Fibroblast of the aortic adventitia (primary cell): ENCODE measurements around the gene THAP6. TPM values are rescaled to one million over a fixed set of nuclear protein-coding genes. Genes with fewer than 3 reads are reported as not detected.

Experiments
- DNase-seq: peaks from one replicate; pipeline ENCODE4 v3.0.0-alpha.2; 2010; ENCODE audit warnings: low read depth
- H3K4me3 ChIP-seq: 2 replicates; pipeline ENCODE4 v1.5.1; 2011; ENCODE audit warnings: low read depth, mild to moderate bottlenecking, control low read depth, low read length, moderate library complexity
- CTCF ChIP-seq: IDR thresholded peaks from 2 replicates; pipeline ENCODE4 v1.5.1; 2011; ENCODE audit warnings: mild to moderate bottlenecking, low read length, control low read depth, inconsistent platforms; ENCODE audit not compliant: insufficient read depth
- total RNA-seq: library from RNA; depleted of rRNA; stranded (reverse); fragments of >200 nt; gene quantifications from 2 replicates; pipeline ENCODE4 v1.2.3, GENCODE V29; 2012; ENCODE audit warnings: low replicate concordance

THAP6 gene
- total RNA-seq, 1 donor: 22.0 TPM

- TF ChIP-seq CTCF: no peak
- H3K4me3 ChIP-seq: no peak overlapping the region
- DNase-seq: peak; percentile 84
Measured at GRCh38 chr4:75494563-75494962, 19.7 kb upstream of the THAP6 start.

GRCh38 chr4:75495476-75495875 is 18.8 kb upstream of the THAP6 start:
- H3K4me3 ChIP-seq: no peak overlapping the region
- no peak for TF ChIP-seq CTCF
- DNase-seq: no peak

GRCh38 chr4:75496406-75496805 is 17.9 kb upstream of the THAP6 start:
- peak; percentile 56 for DNase-seq
- H3K4me3 ChIP-seq: no peak overlapping the region
- TF ChIP-seq CTCF: no peak

- peak; percentile 26 for DNase-seq
- H3K4me3 ChIP-seq: no peak overlapping the region
- no peak for TF ChIP-seq CTCF
Measured at GRCh38 chr4:75497133-75497532, 17.1 kb upstream of the THAP6 start.

- TF ChIP-seq CTCF: no peak
- DNase-seq: no peak
- H3K4me3 ChIP-seq: no peak overlapping the region
Measured at GRCh38 chr4:75498041-75498440, 16.2 kb upstream of the THAP6 start.

GRCh38 chr4:75499900-75500299 is 14.4 kb upstream of the THAP6 start:
- TF ChIP-seq CTCF: no peak
- no peak for DNase-seq
- no peak overlapping the region for H3K4me3 ChIP-seq

- no peak overlapping the region for H3K4me3 ChIP-seq
- no peak for TF ChIP-seq CTCF
- DNase-seq: no peak
Measured at GRCh38 chr4:75502671-75503070, 11.6 kb upstream of the THAP6 start.
